ENCODE results near the gene BNC2. TPM values are rescaled to one million over a fixed set of nuclear protein-coding genes. Genes with fewer than 3 reads are reported as not detected.

Gene BNC2
- total RNA-seq, 1 donor from 2014 or later = 5.4 TPM

GRCh38 chr9:16728137-16728508, 142.3 kb downstream of the BNC2 start:
- H3K4me3 Mint-ChIP-seq = peak overlapping the region; percentile 95
- H3K4me1 Mint-ChIP-seq = peaks cover 65% of the 10 kb centered on the region
- H3K9me3 Mint-ChIP-seq = no peaks in the 10 kb centered on the region
- H3K36me3 Mint-ChIP-seq (ENCODE audit: low read depth) = no peaks in the 10 kb centered on the region
- no peak for TF ChIP-seq CTCF (conservative IDR thresholded peaks at IDR 0.05)
- H3K27ac Mint-ChIP-seq (ENCODE audit: unreplicated experiment) = no peak overlapping the region
- DNase-seq (ENCODE audit: low read depth, low spot score) = no peak
- H3K27me3 Mint-ChIP-seq (ENCODE audit: low read depth) = peaks cover 42% of the 10 kb centered on the region

- DNase-seq (ENCODE audit: low read depth, low spot score) = no peak
- H3K27me3 Mint-ChIP-seq (ENCODE audit: low read depth) = peaks cover 42% of the 10 kb centered on the region
- H3K27ac Mint-ChIP-seq (ENCODE audit: unreplicated experiment) = no peak overlapping the region
- peaks cover 59% of the 10 kb centered on the region for H3K4me1 Mint-ChIP-seq
- peak overlapping the region; percentile 95 for H3K4me3 Mint-ChIP-seq
- no peak for TF ChIP-seq CTCF (conservative IDR thresholded peaks at IDR 0.05)
- H3K9me3 Mint-ChIP-seq = no peaks in the 10 kb centered on the region
- no peaks in the 10 kb centered on the region for H3K36me3 Mint-ChIP-seq (ENCODE audit: low read depth)
Measured at GRCh38 chr9:16727452-16728136, 142.9 kb downstream of the BNC2 start.

- Mint-ChIP-seq H3K36me3 (ENCODE audit: low read depth) (no peaks in the 10 kb centered on the region), H3K4me3 (peak overlapping the region; percentile 95)
Measured at GRCh38 chr9:16726718-16727451, 143.6 kb downstream of the BNC2 start.

GRCh38 chr9:16726029-16726428, 144.4 kb downstream of the BNC2 start:
- DNase-seq (ENCODE audit: low read depth, low spot score) = no peak
- H3K27ac Mint-ChIP-seq (ENCODE audit: unreplicated experiment) = no peak overlapping the region
- H3K4me1 Mint-ChIP-seq = peaks cover 44% of the 10 kb centered on the region
- H3K4me3 Mint-ChIP-seq = peak overlapping the region; percentile 95
- peaks cover 42% of the 10 kb centered on the region for H3K27me3 Mint-ChIP-seq (ENCODE audit: low read depth)
- H3K36me3 Mint-ChIP-seq (ENCODE audit: low read depth) = no peaks in the 10 kb centered on the region
- no peaks in the 10 kb centered on the region for H3K9me3 Mint-ChIP-seq
- TF ChIP-seq CTCF (conservative IDR thresholded peaks at IDR 0.05) = peak; percentile 38

More at GRCh38 chr9:16726718-16727451, 143.6 kb downstream of the BNC2 start:
- H3K27ac Mint-ChIP-seq (ENCODE audit: unreplicated experiment) = peak overlapping the region; percentile 97
- H3K4me1 Mint-ChIP-seq = peaks cover 52% of the 10 kb centered on the region
- H3K9me3 Mint-ChIP-seq = no peaks in the 10 kb centered on the region
- TF ChIP-seq CTCF (conservative IDR thresholded peaks at IDR 0.05) = no peak
- peaks cover 42% of the 10 kb centered on the region for H3K27me3 Mint-ChIP-seq (ENCODE audit: low read depth)
- peak; percentile 68 for DNase-seq (ENCODE audit: low read depth, low spot score)

- H3K27ac Mint-ChIP-seq (ENCODE audit: unreplicated experiment) = no peak overlapping the region
- no peak for DNase-seq (ENCODE audit: low read depth, low spot score)
- H3K4me1 Mint-ChIP-seq = peaks cover 39% of the 10 kb centered on the region
- H3K9me3 Mint-ChIP-seq = no peaks in the 10 kb centered on the region
- no peaks in the 10 kb centered on the region for H3K36me3 Mint-ChIP-seq (ENCODE audit: low read depth)
- H3K27me3 Mint-ChIP-seq (ENCODE audit: low read depth) = peaks cover 39% of the 10 kb centered on the region
- TF ChIP-seq CTCF (conservative IDR thresholded peaks at IDR 0.05) = no peak
- H3K4me3 Mint-ChIP-seq = no peak overlapping the region
Measured at GRCh38 chr9:16725066-16725465, 145.4 kb downstream of the BNC2 start.
